Measurements from ENCODE around the gene IGBP1.

- TF ChIP-seq CTCF (IDR thresholded peaks at IDR 0.05; ENCODE audit: low read length) (no peak), EZH2 (optimal IDR thresholded peaks at IDR 0.05; ENCODE audit: low read depth, low read length) (no peak)
These were observed 68.5 kb downstream of the IGBP1 start for GRCh38 chrX:70201732-70202131.

All from MM.1S (cell line).